B cell (primary cell): ENCODE data around the gene ITGB4.

ENCODE experiments used
- EZH2 ChIP-seq: IDR thresholded peaks from 2 replicates; pipeline ENCODE4 v1.6.1; 2012; ENCODE audit warnings: borderline replicate concordance, low read depth, mild to moderate bottlenecking, moderate library complexity, low read length; ENCODE audit not compliant: insufficient read depth, poor library complexity, severe bottlenecking
- TF ChIP-seq, protein P1 (sequence below): fragments of 200-600 bp; IDR thresholded peaks from one replicate; pipeline ENCODE4 v1.8.0; 2022; ENCODE audit warnings: antibody characterized with exemption, mild to moderate bottlenecking

- TF ChIP-seq, protein P1, sequence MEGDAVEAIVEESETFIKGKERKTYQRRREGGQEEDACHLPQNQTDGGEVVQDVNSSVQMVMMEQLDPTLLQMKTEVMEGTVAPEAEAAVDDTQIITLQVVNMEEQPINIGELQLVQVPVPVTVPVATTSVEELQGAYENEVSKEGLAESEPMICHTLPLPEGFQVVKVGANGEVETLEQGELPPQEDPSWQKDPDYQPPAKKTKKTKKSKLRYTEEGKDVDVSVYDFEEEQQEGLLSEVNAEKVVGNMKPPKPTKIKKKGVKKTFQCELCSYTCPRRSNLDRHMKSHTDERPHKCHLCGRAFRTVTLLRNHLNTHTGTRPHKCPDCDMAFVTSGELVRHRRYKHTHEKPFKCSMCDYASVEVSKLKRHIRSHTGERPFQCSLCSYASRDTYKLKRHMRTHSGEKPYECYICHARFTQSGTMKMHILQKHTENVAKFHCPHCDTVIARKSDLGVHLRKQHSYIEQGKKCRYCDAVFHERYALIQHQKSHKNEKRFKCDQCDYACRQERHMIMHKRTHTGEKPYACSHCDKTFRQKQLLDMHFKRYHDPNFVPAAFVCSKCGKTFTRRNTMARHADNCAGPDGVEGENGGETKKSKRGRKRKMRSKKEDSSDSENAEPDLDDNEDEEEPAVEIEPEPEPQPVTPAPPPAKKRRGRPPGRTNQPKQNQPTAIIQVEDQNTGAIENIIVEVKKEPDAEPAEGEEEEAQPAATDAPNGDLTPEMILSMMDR = no peak
- no peak for TF ChIP-seq EZH2
Observed at GRCh38 chr17:75776386-75777295, 55.4 kb downstream of the ITGB4 start.
